OCI-LY1 (cell line): Measurements from ENCODE around the gene AGAP2.

ENCODE experiments used
- EZH2 ChIP-seq: fragments of 200-600 bp; sonication (generic), shearing (Covaris generic); IDR thresholded peaks from 2 replicates; pipeline ENCODE4 v1.8.0; 2017; ENCODE audit warnings: borderline replicate concordance, mixed run types, mild to moderate bottlenecking, antibody characterized with exemption, low read length, moderate library complexity, mixed read lengths
- TF ChIP-seq, protein P1 (sequence below): fragments of 200-600 bp; sonication (generic), shearing (Covaris generic); IDR thresholded peaks from 2 replicates; pipeline ENCODE4 v1.5.1; 2017; ENCODE audit warnings: mild to moderate bottlenecking, antibody characterized with exemption, low read length, moderate library complexity, mixed read lengths

- TF ChIP-seq, protein P1, sequence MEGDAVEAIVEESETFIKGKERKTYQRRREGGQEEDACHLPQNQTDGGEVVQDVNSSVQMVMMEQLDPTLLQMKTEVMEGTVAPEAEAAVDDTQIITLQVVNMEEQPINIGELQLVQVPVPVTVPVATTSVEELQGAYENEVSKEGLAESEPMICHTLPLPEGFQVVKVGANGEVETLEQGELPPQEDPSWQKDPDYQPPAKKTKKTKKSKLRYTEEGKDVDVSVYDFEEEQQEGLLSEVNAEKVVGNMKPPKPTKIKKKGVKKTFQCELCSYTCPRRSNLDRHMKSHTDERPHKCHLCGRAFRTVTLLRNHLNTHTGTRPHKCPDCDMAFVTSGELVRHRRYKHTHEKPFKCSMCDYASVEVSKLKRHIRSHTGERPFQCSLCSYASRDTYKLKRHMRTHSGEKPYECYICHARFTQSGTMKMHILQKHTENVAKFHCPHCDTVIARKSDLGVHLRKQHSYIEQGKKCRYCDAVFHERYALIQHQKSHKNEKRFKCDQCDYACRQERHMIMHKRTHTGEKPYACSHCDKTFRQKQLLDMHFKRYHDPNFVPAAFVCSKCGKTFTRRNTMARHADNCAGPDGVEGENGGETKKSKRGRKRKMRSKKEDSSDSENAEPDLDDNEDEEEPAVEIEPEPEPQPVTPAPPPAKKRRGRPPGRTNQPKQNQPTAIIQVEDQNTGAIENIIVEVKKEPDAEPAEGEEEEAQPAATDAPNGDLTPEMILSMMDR, result no peak
- TF ChIP-seq EZH2, result no peak
These were observed 5.7 kb upstream of the AGAP2 start for GRCh38 chr12:57744194-57744776.
